Forelimb muscle (tissue), 1 donor: ENCODE results near the gene FOSL2. TPM values are rescaled to one million over a fixed set of nuclear protein-coding genes. Genes with fewer than 3 reads are reported as not detected.

Experiments
- DNase-seq: peaks from one replicate; pipeline ENCODE4 v3.0.0-alpha.2; 2013; ENCODE audit warnings: low read depth
- polyA plus RNA-seq: library from polyadenylated mRNA; unstranded; fragments of 120-200 nt; gene quantifications from one replicate; pipeline ENCODE4 v1.2.1, GENCODE V29; 2013; ENCODE audit not compliant: insufficient read length

Gene FOSL2
- polyA plus RNA-seq, 1 donor: 17.3 TPM

GRCh38 chr2:28394997-28395333 lies 2.3 kb downstream of the FOSL2 start:
- DNase-seq: no peak

DNA sequence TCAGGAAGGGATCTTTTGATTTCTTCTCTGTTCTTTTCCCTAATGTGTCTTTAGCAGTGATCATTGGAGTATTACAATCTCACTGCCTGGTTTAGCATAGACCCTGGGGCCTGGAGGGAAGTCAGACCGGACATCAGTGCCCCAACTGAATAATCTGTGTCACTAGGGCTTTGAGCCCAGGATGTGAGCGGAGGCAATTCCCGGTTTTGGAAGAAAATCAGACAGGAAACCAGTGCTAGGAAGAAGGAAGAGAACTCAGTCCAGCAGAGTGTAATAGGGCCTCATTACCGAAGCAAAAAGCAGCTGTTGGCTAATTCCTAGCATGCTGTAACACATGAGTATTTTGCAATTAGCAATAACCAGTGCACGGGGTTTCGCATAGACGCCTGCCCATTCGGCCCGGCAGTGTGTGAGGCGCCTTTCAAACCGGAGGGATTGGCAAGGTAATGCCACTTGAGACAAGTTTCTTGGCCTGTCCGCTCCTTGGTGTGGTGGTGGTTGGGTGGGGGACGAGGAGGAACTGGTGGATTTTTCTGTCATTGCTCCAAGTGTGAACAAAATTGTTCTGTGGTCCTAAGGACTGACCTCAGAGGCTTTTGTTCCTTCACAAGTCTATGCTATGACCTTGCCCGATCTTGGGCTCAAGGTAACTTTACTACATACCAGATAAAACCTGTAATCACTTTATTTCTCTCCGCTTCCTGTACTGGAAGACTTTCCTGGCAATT lies 2.8 kb downstream of the FOSL2 start:
- DNase-seq: no peak

- no peak for DNase-seq
Observed at GRCh38 chr2:28397043-28397381, 4.4 kb downstream of the FOSL2 start.

GRCh38 chr2:28398101-28398834 lies 5.6 kb downstream of the FOSL2 start:
- DNase-seq: no peak

DNA sequence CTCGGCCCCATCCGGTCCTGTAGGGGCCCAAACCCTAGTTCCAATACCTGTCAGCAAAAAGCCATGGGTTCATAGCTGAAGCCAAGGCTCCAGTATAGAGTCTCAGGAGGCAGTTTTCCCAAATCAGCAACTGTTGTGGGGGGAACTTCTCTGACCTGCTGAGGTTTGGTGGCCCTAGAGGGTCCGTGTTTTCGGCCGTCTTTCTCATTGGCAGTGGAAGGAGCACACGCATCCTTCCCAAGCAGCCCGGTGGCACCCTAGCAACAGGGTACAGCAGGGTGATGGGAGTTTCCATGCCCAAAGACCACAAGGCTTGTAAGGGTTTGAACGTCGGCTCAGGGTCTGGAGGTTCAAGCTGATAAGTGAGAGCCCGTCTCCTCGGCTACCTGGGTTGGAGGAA lies 6.6 kb downstream of the FOSL2 start:
- no peak for DNase-seq

DNA sequence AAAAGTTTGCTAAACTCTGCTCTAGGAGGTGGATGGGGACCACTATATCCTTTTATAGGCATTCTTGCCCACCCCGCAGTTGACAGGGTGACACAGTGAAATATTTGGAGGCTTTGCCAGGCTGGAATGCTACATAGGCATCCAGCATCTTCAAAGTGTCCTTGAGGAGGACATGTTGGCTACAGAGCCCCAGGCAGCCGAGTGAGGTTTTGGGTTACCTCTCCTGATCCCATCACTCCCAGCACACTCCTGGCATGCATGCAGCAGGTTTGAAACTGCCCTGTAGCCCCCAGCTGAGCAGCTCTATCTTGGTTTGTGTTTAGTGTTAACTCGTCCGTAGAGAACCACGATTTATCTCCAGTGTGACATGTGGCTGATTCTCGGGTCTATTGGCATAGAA lies 7.3 kb downstream of the FOSL2 start:
- no peak for DNase-seq

- no peak for DNase-seq
Observed at GRCh38 chr2:28400419-28400818, 7.8 kb downstream of the FOSL2 start.

DNA sequence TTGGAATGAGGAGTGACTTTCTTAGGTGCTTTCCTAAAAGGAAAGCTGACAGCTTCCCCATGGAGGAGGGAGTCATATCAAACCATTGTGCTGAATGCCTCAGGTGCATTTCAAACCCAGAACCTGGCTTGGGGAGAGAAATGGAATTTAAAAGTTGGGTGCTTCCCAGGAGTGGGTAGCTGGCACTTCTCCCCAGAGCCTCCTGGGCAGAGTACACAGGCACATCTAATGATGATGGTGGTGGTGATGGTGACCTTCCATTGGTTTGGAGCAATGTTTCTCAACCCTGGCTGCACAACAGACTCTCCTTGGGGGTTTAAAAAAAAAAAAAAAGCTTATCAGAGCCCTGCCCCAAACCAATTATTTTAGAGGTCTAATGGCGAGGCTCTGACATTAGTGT lies 8.3 kb downstream of the FOSL2 start:
- DNase-seq: no peak

GRCh38 chr2:28401411-28401810 lies 8.8 kb downstream of the FOSL2 start:
- no peak for DNase-seq

DNA sequence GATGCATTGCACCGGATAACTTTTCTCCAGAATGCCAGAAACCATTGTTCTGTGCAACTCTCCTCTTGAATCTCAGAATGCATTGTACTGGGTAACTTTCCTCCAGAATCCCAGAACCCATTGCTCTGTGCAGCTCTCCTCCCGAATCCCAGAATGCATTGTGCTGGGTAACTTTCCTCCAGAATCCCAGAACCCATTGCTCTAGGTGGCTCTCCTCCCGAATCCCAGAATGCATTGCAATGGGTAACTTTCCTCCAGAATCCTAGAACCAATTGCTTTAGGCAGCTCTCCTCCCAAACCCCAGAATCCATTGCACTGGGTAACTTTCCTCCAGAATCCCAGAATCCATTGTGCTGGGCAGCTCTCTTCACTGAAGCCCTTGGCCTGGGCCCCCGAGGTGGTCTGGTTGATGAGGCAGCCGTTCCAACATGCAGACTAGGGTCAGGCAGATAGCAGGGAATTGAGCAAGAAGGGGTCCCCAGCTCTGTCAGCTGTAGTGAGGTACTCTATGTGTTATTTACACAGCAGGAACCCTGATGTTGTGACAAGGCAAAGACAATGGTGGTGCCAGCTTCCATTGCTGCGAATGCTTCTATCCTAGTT lies 9.4 kb downstream of the FOSL2 start:
- no peak for DNase-seq

DNA sequence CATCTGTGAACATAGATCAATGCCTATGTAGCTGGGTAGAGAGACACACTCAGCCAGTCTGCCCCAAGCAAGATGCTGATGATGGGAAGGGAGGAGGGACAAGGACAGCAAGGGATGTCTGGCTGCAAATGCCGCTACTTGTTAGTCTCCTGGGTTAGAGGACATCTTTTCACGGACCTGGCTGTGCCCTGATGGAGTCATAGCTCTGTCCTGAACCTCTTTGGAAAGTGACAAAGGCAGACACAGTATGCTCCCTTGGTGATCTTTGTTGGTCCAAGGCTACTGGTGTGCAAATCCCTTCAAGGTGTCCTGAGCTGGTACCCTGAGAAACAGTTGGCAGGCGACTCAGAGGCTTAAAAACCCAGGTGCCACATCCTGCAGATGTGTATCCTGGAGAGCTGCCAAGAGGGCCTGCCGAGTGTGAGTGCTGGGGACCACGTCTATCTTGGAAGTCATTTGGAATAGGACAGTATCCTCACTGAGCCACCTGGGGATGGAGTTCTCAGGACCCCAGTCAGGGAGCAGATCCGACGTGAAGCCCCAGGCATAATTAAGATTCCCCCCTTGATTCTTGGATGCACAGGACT lies 10.8 kb downstream of the FOSL2 start:
- no peak for DNase-seq

GRCh38 chr2:28404086-28404485 lies 11.4 kb downstream of the FOSL2 start:
- DNase-seq: no peak

DNA sequence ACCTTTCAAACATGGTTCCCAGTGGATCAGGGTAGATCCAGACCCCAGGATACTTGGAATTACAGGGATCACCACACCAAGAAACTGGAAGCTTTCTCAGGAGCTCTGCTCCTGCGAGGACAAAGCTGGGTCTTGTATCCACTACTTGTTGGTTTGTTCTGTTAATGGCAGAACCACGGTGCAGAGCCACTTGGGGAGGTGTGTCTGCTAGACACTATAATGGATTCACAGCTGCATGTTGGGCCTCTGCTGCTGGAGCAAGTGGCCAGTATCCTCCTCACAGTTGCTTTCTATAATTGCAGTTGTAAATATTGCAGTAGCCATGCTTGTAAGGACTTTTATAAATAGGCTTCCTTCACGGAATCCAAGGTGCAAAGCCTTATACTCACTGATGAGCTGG lies 12.9 kb downstream of the FOSL2 start:
- no peak for DNase-seq

GRCh38 chr2:28406276-28407096 lies 13.8 kb downstream of the FOSL2 start:
- DNase-seq: no peak

GRCh38 chr2:28407131-28407975 lies 14.7 kb downstream of the FOSL2 start:
- no peak for DNase-seq

DNA sequence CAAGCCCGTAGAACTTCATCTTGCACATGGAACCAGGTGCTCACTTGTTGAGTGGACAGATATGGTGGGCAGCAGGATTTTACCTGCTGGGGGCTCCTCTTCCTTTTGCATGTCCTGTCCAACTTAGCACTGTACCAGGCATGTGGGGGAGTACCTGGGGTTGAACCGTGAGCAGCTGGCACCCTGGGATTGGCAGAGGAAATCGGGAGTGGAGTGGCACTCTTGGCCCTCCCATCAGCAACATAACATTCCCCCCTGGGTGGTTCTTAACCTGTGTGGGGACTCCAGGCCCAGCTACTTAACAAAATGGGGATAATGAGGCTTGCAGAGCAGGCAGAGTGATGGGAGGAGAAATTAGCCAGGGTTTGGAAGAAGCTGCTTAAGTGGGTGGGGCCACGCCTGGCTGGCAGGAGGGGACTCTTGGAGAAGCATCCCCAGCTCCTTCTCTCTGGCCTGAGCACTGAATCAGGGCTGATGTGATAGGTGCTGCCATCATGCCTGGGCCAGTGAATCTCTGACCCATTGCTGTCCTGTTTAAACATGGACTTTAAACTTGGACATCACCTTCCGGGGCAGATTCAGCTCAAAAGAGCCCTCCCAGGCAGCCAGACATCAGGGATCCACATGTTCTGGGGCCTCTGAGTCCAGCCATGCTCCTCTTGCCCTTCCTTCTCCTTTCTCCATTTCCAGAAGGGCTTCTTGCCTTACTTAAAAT lies 15.5 kb downstream of the FOSL2 start:
- no peak for DNase-seq

DNA sequence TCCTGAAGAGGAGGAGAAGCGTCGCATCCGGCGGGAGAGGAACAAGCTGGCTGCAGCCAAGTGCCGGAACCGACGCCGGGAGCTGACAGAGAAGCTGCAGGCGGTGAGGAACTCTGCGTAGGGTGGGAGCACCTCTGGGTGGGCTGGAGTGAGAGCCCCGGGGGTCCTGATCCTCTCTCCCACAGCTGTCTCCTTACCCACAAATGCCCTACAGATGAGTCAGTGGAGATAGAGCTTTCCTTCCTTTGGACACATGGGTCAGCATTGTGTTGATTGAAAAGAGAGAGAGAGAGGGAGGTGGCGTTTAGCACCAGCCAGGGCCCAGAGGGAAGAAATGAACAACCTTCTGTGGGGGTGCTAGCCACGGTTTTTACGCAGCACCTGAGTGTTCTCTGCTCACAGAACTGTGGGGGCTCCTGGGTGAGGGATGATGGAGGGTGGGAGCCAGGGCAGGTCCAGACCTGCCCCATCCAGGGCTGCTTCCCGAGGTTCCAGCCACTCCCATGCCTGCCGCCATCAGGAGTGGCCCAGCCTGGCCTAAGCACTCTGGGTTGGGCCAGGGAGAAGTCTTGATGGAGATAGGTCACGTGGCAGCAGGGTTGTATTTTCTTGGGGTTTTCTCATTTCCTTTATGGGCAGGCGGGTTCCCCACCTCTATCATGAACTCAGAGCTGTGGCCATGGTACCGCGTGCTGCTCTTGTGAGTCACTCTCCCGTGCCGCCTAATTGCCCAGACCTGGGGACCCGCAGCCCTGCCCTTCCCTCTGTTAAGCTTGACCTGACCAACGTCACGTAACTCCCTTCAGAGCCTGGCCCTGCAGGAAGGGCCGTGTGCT lies 16.3 kb downstream of the FOSL2 start:
- DNase-seq: no peak

DNA sequence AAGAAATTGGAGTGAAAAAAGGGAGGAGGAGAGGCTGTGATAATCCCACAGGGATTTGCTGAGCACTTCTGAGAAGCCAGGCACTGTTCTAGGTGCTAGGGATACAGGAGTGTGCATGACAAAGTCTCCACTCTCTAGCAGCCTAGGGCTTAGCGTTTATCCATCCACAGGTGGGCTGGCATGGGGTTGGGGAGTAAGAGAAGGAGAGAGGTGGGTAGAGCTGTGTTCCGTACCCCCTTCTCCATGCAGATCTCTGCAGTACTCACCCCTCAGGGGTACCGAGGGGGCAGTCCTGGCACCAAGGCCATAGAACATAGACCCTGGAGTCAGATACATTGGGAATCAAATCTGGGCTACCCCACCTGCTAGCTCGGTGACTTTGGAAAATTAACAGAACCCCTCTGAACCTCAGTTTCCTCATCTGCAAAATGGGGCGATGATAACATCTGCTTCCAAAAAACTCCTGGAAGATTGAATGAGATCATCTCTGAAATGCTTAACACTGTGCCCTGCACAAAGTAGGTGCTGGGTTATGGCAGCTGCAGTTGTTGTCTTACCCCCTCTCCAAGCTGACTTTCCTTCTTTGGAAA lies 18.6 kb downstream of the FOSL2 start:
- no peak for DNase-seq

- no peak for DNase-seq
Observed at GRCh38 chr2:28411956-28412609, 19.4 kb downstream of the FOSL2 start.
